ENCODE measurements around the gene PIAS1. TPM values are rescaled to one million over a fixed set of nuclear protein-coding genes. Genes with fewer than 3 reads are reported as not detected.

PIAS1 gene
- total RNA-seq, 1 experiment from 2014 or later: 29.7 TPM

GRCh38 chr15:68196445-68197169 is 142.5 kb downstream of the PIAS1 start:
- CTCF ChIA-PET: interaction anchor here (0.6 to 3.1 kb wide), 6 partner anchors 9 to 333 kb away, joined by 4 to 25 read pairs (median 8); partner anchors contain the start of gene CALML4
- H3K9me3 Mint-ChIP-seq: no peaks in the 10 kb centered on the region

GRCh38 chr15:68197170-68197492 is 143.0 kb downstream of the PIAS1 start:
- no peaks in the 10 kb centered on the region for H3K27me3 Mint-ChIP-seq (ENCODE audit: low read depth)
- H3K27ac Mint-ChIP-seq: peak overlapping the region; percentile 33; the same call in 1 of the 2 replicates
- no peak for TF ChIP-seq ZNF532 (CRISPR knock-in tag; IDR thresholded peaks at IDR 0.05; ENCODE audit: borderline replicate concordance)
- no peak for TF ChIP-seq ZNF219 (CRISPR knock-in tag; IDR thresholded peaks at IDR 0.05; ENCODE audit: borderline replicate concordance)
- no peak for TF ChIP-seq FOXK1 (CRISPR knock-in tag; IDR thresholded peaks at IDR 0.05)
- CTCF ChIA-PET: interaction anchor here (0.6 to 1.8 kb wide), 3 partner anchors 14 to 211 kb away, joined by 4 to 11 read pairs (median 5); no protein-coding TSS in a partner anchor
- peaks cover 14% of the 10 kb centered on the region for H3K36me3 Mint-ChIP-seq
- H3K9me3 Mint-ChIP-seq: no peaks in the 10 kb centered on the region
- DNase-seq (ENCODE audit: low spot score): no peak
- ATAC-seq: no peak
- peaks cover 19% of the 10 kb centered on the region for H3K4me1 Mint-ChIP-seq
- POLR2A ChIA-PET: no interaction called here
- no peak overlapping the region for H3K4me3 Mint-ChIP-seq

More at GRCh38 chr15:68196445-68197169, 142.5 kb downstream of the PIAS1 start:
- DNase-seq (ENCODE audit: low spot score): no peak
- Mint-ChIP-seq H3K4me1 (peaks cover 19% of the 10 kb centered on the region), H3K4me3 (no peak overlapping the region), H3K27me3 (ENCODE audit: low read depth) (no peaks in the 10 kb centered on the region), H3K27ac (no peak overlapping the region), H3K36me3 (peaks cover 16% of the 10 kb centered on the region)
- TF ChIP-seq USF2 (CRISPR knock-in tag; IDR thresholded peaks at IDR 0.05): no peak
- ATAC-seq: no peak
- POLR2A ChIA-PET: no interaction called here

GRCh38 chr15:68197661-68198437 is 143.7 kb downstream of the PIAS1 start:
- peaks cover 23% of the 10 kb centered on the region for H3K4me1 Mint-ChIP-seq
- H3K4me3 Mint-ChIP-seq: no peak overlapping the region
- no peaks in the 10 kb centered on the region for H3K9me3 Mint-ChIP-seq
- H3K27ac Mint-ChIP-seq: no peak overlapping the region
- ChIA-PET POLR2A (no interaction called here), CTCF (interaction anchor here (0.6 to 1.8 kb wide), 3 partner anchors 13 to 212 kb away, joined by 4 to 7 read pairs (median 5); no protein-coding TSS in a partner anchor)
- DNase-seq (ENCODE audit: low spot score): no peak
- H3K36me3 Mint-ChIP-seq: peaks cover 13% of the 10 kb centered on the region
- no peaks in the 10 kb centered on the region for H3K27me3 Mint-ChIP-seq (ENCODE audit: low read depth)
- ATAC-seq: no peak
- TF ChIP-seq JAZF1 (CRISPR knock-in tag; IDR thresholded peaks at IDR 0.05) (no peak), PRRX2 (CRISPR knock-in tag; IDR thresholded peaks at IDR 0.05) (no peak), NR3C1 (CRISPR knock-in tag; conservative IDR thresholded peaks at IDR 0.05; ENCODE audit: low read depth) (no peak), RORB (CRISPR knock-in tag; IDR thresholded peaks at IDR 0.05) (no peak), ZNF423 (CRISPR knock-in tag; IDR thresholded peaks at IDR 0.05) (no peak), ERG (CRISPR knock-in tag; IDR thresholded peaks at IDR 0.05) (no peak), CBFB (CRISPR knock-in tag; IDR thresholded peaks at IDR 0.05; ENCODE audit: low read depth) (no peak), NR1H2 (CRISPR knock-in tag; IDR thresholded peaks at IDR 0.05) (no peak), AR (CRISPR knock-in tag; IDR thresholded peaks at IDR 0.05) (no peak), HMGA2 (CRISPR knock-in tag; IDR thresholded peaks at IDR 0.05) (no peak), E2F1 (CRISPR knock-in tag; IDR thresholded peaks at IDR 0.05) (no peak)

Data from WTC11 (cell line).